ENCODE results near the gene SLC9A3.

- no peak for TF ChIP-seq CTCF (IDR thresholded peaks at IDR 0.05 in 4 of 5, conservative IDR thresholded peaks at IDR 0.05 in 1 of 5)
- TF ChIP-seq POLR2A (IDR thresholded peaks at IDR 0.05) = no peak
Measured at GRCh38 chr5:556909-557441, 32.7 kb upstream of the SLC9A3 start.

All from gastrocnemius medialis (tissue), 4 donors.